ENCODE measurements around the gene C22orf15. TPM values are rescaled to one million over a fixed set of nuclear protein-coding genes. Genes with fewer than 3 reads are reported as not detected.

Gene C22orf15
- polyA plus RNA-seq, 2 of the 4 experiments (the other 2 are of a cell fraction): not detected

- TF ChIP-seq REST (IDR thresholded peaks at IDR 0.05): no peak
- TF ChIP-seq MAFK (IDR thresholded peaks at IDR 0.05; ENCODE audit: partially characterized antibody): no peak
- TF ChIP-seq ZSCAN20 (CRISPR knock-in tag; IDR thresholded peaks at IDR 0.05): no peak
- TF ChIP-seq MAX (IDR thresholded peaks at IDR 0.05): peak; percentile 7; the same call in 1 of the 2 replicates
- TF ChIP-seq FOXS1 (CRISPR knock-in tag; IDR thresholded peaks at IDR 0.05): no peak
- TF ChIP-seq CHD2 (IDR thresholded peaks at IDR 0.05; ENCODE audit: low read length, partially characterized antibody): no peak
- TF ChIP-seq POLR2A (IDR thresholded peaks at IDR 0.05; ENCODE audit: low read length): peak; percentile 6; the same call in 1 of the 2 replicates
- 0 out of 2 replicates have a peak, but pooled peaks have one; percentile 25 for TF ChIP-seq PHF8 (IDR thresholded peaks at IDR 0.05; ENCODE audit: borderline replicate concordance, low read depth)
- TF ChIP-seq EHMT2 (IDR thresholded peaks at IDR 0.05; ENCODE audit: low read depth): no peak
- TF ChIP-seq HOXB5 (CRISPR knock-in tag; IDR thresholded peaks at IDR 0.05): no peak
- peak; percentile 71 for TF ChIP-seq RFX5 (IDR thresholded peaks at IDR 0.05)
- TF ChIP-seq GATA3 (IDR thresholded peaks at IDR 0.05; ENCODE audit: borderline replicate concordance): no peak
- TF ChIP-seq CHD4 (IDR thresholded peaks at IDR 0.05; ENCODE audit: borderline replicate concordance): no peak
- TF ChIP-seq ZFP36 (IDR thresholded peaks at IDR 0.05; ENCODE audit: borderline replicate concordance, partially characterized antibody): no peak
- no peak for TF ChIP-seq HOXA7 (CRISPR knock-in tag; IDR thresholded peaks at IDR 0.05)
- TF ChIP-seq KDM1A (IDR thresholded peaks at IDR 0.05; ENCODE audit: low read depth): no peak
- no peak for TF ChIP-seq HEYL (CRISPR knock-in tag; IDR thresholded peaks at IDR 0.05)
- TF ChIP-seq BCL3 (IDR thresholded peaks at IDR 0.05): no peak; the same call in 2 of the 3 replicates
- TF ChIP-seq EHF (CRISPR knock-in tag; IDR thresholded peaks at IDR 0.05): no peak
- no peak for TF ChIP-seq PBX3 (IDR thresholded peaks at IDR 0.05)
- TF ChIP-seq POLR2AphosphoS2 (conservative IDR thresholded peaks at IDR 0.05; ENCODE audit: low read length): no peak
- no peak for TF ChIP-seq HES2 (IDR thresholded peaks at IDR 0.05)
- TF ChIP-seq KDM5A (IDR thresholded peaks at IDR 0.05): no peak
- TF ChIP-seq JUN (IDR thresholded peaks at IDR 0.05): peak in 1 of 2 experiments; percentile 61; a peak in 1 of 5 replicates
Measured at GRCh38 chr22:23750714-23751440, 11.9 kb upstream of the C22orf15 start, which contains the start of gene ZNF70 (continued).

Measured in A549 (cell line).